VCaP (cell line): ENCODE data around the gene NFATC1.
"Not testable (repeated sequence)": the region's sequence is repeated elsewhere in the genome, so short reads cannot be mapped to it uniquely, and the experiment has no call there.

Experiments
- H3K27ac ChIP-seq: fragments of 450-650 bp; 2 replicates; pipeline ENCODE4 v1.5.1; 2017
- CTCF ChIP-seq: fragments of 450-650 bp; conservative IDR thresholded peaks from 2 replicates; pipeline ENCODE4 v1.5.1; 2017; ENCODE audit warnings: mild to moderate bottlenecking, moderate library complexity

NFATC1 gene

GRCh38 chr18:79368681-79369080 is 27.0 kb upstream of the NFATC1 start:
- no peak for TF ChIP-seq CTCF
- no peak overlapping the region for H3K27ac ChIP-seq

GRCh38 chr18:79371561-79372121 is 24.1 kb upstream of the NFATC1 start:
- no peak overlapping the region for H3K27ac ChIP-seq
- no peak for TF ChIP-seq CTCF

- TF ChIP-seq CTCF: no peak
- no peak overlapping the region for H3K27ac ChIP-seq
Observed at GRCh38 chr18:79372461-79372860, 23.3 kb upstream of the NFATC1 start.

DNA sequence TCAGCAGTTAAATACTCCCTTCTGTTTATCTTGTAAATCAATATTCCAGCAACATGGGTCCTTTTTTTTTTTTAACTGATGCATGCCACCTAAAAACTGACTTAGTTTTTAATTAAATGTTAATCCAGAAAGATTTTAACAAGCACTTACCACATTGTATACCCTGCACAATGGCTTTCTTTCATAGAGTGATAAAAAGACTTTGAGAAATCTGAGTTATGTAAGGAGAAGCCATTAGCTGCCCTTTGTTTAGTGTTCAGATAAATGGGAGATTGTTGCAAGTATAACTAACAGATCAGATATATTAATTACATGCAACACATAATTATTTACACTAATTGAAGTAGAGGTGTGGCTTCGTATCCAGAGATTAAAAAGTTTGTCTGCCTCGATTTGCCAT is 22.7 kb upstream of the NFATC1 start:
- H3K27ac ChIP-seq: no peak overlapping the region
- no peak for TF ChIP-seq CTCF

- TF ChIP-seq CTCF: no peak
- no peak overlapping the region for H3K27ac ChIP-seq
Observed at GRCh38 chr18:79373736-79374135, 22.0 kb upstream of the NFATC1 start.

- H3K27ac ChIP-seq: no peak overlapping the region
- TF ChIP-seq CTCF: no peak
Observed at GRCh38 chr18:79374408-79375171, 21.1 kb upstream of the NFATC1 start.

GRCh38 chr18:79375441-79376154 is 20.1 kb upstream of the NFATC1 start:
- H3K27ac ChIP-seq: no peak overlapping the region
- TF ChIP-seq CTCF: no peak

- not testable (repeated sequence) for H3K27ac ChIP-seq
Observed at GRCh38 chr18:79376661-79377060, 19.1 kb upstream of the NFATC1 start.
